PFSK-1 (cell line): ENCODE measurements around the gene ZNF697.

Experiments
- FOXP2 ChIP-seq: optimal IDR thresholded peaks from 2 replicates; pipeline ENCODE3; 2011; ENCODE audit warnings: borderline replicate concordance, control low read depth, inconsistent platforms; ENCODE audit not compliant: insufficient read depth; ENCODE audit errors: extremely low read length, extremely low read depth
- POLR2AphosphoS5 ChIP-seq: IDR thresholded peaks from 2 replicates; pipeline ENCODE4 v1.6.1; 2012; ENCODE audit warnings: low read depth, mild to moderate bottlenecking, control low read depth, low read length, moderate library complexity
- REST ChIP-seq, 2 experiments: IDR thresholded peaks; 2 replicates each; pipeline versions ENCODE4 v1.6.1 to v1.8.0; 2011 to 2012; ENCODE audit warnings: low read depth in 2 of 2, low read length in 2 of 2, control low read depth in 1 of 2, inconsistent platforms in 1 of 2, mild to moderate bottlenecking in 1 of 2, moderate library complexity in 1 of 2; ENCODE audit not compliant: insufficient read depth in 1 of 2
- SIN3A ChIP-seq: IDR thresholded peaks from 2 replicates; pipeline ENCODE4 v1.6.1; 2012; ENCODE audit warnings: mild to moderate bottlenecking, low read length, moderate library complexity, borderline replicate concordance; ENCODE audit not compliant: insufficient read depth
- TAF1 ChIP-seq: IDR thresholded peaks from 2 replicates; pipeline ENCODE4 v1.6.1; 2012; ENCODE audit warnings: low read length, control low read depth, borderline replicate concordance; ENCODE audit not compliant: insufficient read depth

GRCh38 chr1:119676571-119677206 lies 28.6 kb upstream of the ZNF697 start:
- TF ChIP-seq REST (IDR thresholded peaks at IDR 0.05; ENCODE audit: insufficient read depth in 1 of 2, low read depth in 2 of 2, low read length in 2 of 2) (no peak), POLR2AphosphoS5 (no peak), TAF1 (no peak), SIN3A (no peak), FOXP2 (no peak)
